Vagina (tissue), 2 donors: ENCODE data around the gene IL2RG. TPM values are rescaled to one million over a fixed set of nuclear protein-coding genes. Genes with fewer than 3 reads are reported as not detected.
A peak's percentile ranks its signal among the peaks of the same experiment; 100 is the strongest.

ENCODE experiments used
- DNase-seq, 2 donors: peaks; one replicate each; pipeline ENCODE4 v3.0.0-alpha.2; 2017; ENCODE audit errors: extremely low spot score in 2 of 2
- H3K27ac ChIP-seq: fragments of 200-600 bp; sonication (generic); one replicate; pipeline ENCODE4 v1.5.1; 2019
- H3K27me3 ChIP-seq: fragments of 200-600 bp; sonication (generic); one replicate; pipeline ENCODE4 v1.5.1; 2019
- H3K36me3 ChIP-seq, 2 donors: fragments of 200-600 bp; sonication (generic); one replicate each; pipeline ENCODE4 v1.5.1; 2017 to 2019
- H3K4me1 ChIP-seq: fragments of 200-600 bp; sonication (generic); one replicate; pipeline ENCODE4 v1.5.1; 2019
- H3K4me3 ChIP-seq, 2 donors: fragments of 200-600 bp; sonication (generic); 1 replicate in 1 of 2; 2 replicates in 1 of 2; pipeline ENCODE4 v1.5.1; 2016 to 2019
- H3K9me3 ChIP-seq: fragments of 200-600 bp; sonication (generic); one replicate; pipeline ENCODE4 v1.5.1; 2019
- POLR2A ChIP-seq, 2 donors: fragments of 450-650 bp; IDR thresholded peaks; one replicate each; pipeline ENCODE4 v1.6.1; 2017; ENCODE audit warnings: antibody characterized with exemption in 2 of 2, mild to moderate bottlenecking in 2 of 2, moderate library complexity in 2 of 2
- POLR2AphosphoS5 ChIP-seq, 2 donors: sonication (generic); formaldehyde crosslinking; IDR thresholded peaks; one replicate each; pipeline ENCODE4 v1.9.0; 2017; ENCODE audit warnings: antibody characterized with exemption in 2 of 2, mild to moderate bottlenecking in 2 of 2, low read depth in 1 of 2; ENCODE audit not compliant: insufficient read depth in 1 of 2
- intact Hi-C: fragments of 100-400 bp; cut with DNase I; formaldehyde crosslinking; loops from one replicate; pipeline ENCODE4 v1.15.1; 2023
- total RNA-seq: library from RNA; depleted of rRNA; stranded (reverse); fragments of >200 nt; gene quantifications from one replicate; pipeline ENCODE4 v1.2.3, GENCODE V29; 2016
- TF ChIP-seq, protein P1 (sequence below), 3 experiments: fragments of 450-650 bp in 2 of 3; fragments of 200-600 bp in 1 of 3; sonication (generic) in 1 of 3; IDR thresholded peaks; one replicate each; pipeline ENCODE4 v1.5.1; 2017 to 2019; ENCODE audit warnings: antibody characterized with exemption in 3 of 3, mild to moderate bottlenecking in 2 of 3, moderate library complexity in 2 of 3

The IL2RG gene
- total RNA-seq, 1 donor from 2014 or later: 4.2 TPM

DNA sequence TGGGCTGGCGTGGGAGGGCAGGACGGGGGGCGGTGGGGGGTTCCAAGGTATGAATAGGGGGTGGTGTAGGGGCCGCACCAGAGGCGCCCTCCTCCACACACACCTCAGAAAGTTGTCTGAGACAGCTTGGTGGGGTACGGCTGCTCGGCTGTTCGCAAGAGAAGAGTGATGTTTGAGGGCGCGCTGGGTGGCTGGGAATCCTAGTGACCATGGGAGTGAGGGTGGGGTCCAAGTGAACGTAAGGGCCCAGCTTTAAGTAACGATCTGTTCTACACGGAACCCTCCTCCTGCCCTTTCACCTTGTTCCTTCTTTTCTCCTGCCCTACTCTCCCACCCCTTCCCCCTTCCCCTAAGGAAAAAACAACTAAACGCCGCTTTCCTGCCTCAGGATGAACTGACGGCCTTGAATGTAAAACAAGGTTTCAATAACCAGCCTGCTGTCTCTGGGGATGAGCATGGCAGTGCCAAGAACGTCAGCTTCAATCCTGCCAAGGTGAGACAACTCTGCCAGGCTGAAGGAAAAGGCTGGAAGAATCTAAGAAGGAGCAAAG, 7.7 kb upstream of the IL2RG start:
- peak overlapping the region; percentile 71 for H3K27ac ChIP-seq
- H3K4me3 ChIP-seq: peak overlapping the region; percentile 54 to 56
- no peak for DNase-seq
- peaks cover 16% of the 10 kb centered on the region for H3K4me1 ChIP-seq
- intact Hi-C loops: no loop called here
- H3K27me3 ChIP-seq: no peaks in the 10 kb centered on the region
- TF ChIP-seq POLR2AphosphoS5 (IDR thresholded peaks at IDR 0.05; ENCODE audit: insufficient read depth in 1 of 2, low read depth in 1 of 2): no peak
- no peak for TF ChIP-seq POLR2A (IDR thresholded peaks at IDR 0.05)
- TF ChIP-seq, protein P1, sequence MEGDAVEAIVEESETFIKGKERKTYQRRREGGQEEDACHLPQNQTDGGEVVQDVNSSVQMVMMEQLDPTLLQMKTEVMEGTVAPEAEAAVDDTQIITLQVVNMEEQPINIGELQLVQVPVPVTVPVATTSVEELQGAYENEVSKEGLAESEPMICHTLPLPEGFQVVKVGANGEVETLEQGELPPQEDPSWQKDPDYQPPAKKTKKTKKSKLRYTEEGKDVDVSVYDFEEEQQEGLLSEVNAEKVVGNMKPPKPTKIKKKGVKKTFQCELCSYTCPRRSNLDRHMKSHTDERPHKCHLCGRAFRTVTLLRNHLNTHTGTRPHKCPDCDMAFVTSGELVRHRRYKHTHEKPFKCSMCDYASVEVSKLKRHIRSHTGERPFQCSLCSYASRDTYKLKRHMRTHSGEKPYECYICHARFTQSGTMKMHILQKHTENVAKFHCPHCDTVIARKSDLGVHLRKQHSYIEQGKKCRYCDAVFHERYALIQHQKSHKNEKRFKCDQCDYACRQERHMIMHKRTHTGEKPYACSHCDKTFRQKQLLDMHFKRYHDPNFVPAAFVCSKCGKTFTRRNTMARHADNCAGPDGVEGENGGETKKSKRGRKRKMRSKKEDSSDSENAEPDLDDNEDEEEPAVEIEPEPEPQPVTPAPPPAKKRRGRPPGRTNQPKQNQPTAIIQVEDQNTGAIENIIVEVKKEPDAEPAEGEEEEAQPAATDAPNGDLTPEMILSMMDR (IDR thresholded peaks at IDR 0.05): no peak
- peaks cover 0 to 27% of the 10 kb centered on the region in 2 donors for H3K36me3 ChIP-seq
- no peaks in the 10 kb centered on the region for H3K9me3 ChIP-seq

DNA sequence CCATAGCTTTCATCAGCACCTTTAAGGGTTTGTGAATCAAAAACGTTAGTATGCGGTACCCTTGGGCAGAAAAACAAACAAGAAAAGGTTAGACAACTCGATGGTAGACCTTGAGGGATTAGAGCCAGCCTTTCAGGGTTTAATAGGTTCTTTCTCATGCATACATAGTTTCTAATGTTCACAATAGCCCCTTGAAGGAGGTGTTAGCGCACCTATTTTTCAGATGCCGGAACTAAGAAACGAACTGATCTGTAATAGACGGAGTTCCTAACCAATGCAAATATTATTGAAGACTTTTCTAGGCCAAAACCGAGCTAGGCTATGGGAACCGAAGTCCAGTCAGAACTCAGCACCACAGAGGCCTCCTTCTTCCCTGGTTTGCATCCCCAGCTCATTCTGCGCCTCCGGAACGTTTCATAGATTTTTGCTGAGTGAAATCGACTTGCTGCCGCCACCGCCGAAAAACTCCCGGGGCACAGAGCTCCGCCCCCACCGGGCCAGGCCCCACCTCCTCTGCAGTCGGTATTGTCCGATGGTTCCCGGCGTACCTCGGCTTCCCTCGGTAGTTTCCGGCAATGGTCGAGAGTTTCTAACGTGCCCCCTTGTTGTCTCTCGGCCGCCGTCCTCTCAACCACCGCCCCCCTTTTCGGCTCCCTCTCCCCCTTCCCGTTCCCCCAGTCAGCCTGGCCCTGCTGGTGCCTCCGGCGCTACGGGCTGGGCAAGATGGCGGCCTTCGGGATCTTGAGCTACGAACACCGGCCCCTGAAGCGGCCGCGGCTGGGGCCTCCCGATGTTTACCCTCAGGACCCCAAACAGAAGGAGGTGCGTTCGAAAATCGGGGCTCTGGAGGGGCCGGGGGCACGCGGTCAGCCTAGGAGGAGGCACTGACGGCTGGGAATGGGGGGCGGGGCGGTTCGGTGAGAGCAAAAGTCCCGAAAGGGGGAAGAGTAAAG, 6.9 kb upstream of the IL2RG start, which contains the start of gene MED12:
Gene MED12, plus strand, starts transcription at position 565 of the 953 bp plus-strand sequence. Its CDS starts 159 bp downstream, at position 724.
- peaks cover 0 to 24% of the 10 kb centered on the region in 2 donors for H3K36me3 ChIP-seq
- TF ChIP-seq, protein P1 (IDR thresholded peaks at IDR 0.05): no peak
- TF ChIP-seq POLR2A (IDR thresholded peaks at IDR 0.05) (peak in 1 of 2 donors; percentile 6), POLR2AphosphoS5 (IDR thresholded peaks at IDR 0.05; ENCODE audit: insufficient read depth in 1 of 2, low read depth in 1 of 2) (peak in 1 of 2 donors; percentile 61)
- peaks cover 16% of the 10 kb centered on the region for H3K4me1 ChIP-seq
- no peaks in the 10 kb centered on the region for H3K9me3 ChIP-seq
- H3K27me3 ChIP-seq: no peaks in the 10 kb centered on the region
- intact Hi-C loops: no loop called here
- peak within 1 kb of the TSS; percentile 54 to 56 for H3K4me3 ChIP-seq
- no peak for DNase-seq
- H3K27ac ChIP-seq: peak within 1 kb of the TSS; percentile 71

DNA sequence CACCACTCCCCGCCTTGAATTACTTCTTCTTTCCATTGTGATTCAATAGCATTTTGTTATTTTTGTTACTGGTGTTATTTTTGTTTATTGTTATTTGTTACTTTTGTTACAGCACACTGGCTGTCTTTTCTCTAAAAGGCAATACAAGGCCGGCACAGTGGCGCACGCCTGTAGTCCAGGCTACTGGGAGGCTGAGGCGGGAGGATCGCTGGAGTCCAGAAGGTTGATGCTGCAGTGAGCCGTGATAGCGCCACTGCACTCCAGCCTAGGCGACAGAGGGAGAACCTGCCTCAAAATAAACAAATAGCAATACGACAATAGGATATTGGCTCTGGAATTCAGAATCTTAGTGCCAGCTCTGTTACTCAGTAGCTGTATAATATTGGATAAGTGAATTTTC, 6.0 kb upstream of the IL2RG start:
- intact Hi-C loops: no loop called here
- TF ChIP-seq POLR2A (IDR thresholded peaks at IDR 0.05) (no peak), POLR2AphosphoS5 (IDR thresholded peaks at IDR 0.05; ENCODE audit: insufficient read depth in 1 of 2, low read depth in 1 of 2) (no peak)
- TF ChIP-seq, protein P1 (IDR thresholded peaks at IDR 0.05): no peak
- peak overlapping the region; percentile 71 for H3K27ac ChIP-seq

DNA sequence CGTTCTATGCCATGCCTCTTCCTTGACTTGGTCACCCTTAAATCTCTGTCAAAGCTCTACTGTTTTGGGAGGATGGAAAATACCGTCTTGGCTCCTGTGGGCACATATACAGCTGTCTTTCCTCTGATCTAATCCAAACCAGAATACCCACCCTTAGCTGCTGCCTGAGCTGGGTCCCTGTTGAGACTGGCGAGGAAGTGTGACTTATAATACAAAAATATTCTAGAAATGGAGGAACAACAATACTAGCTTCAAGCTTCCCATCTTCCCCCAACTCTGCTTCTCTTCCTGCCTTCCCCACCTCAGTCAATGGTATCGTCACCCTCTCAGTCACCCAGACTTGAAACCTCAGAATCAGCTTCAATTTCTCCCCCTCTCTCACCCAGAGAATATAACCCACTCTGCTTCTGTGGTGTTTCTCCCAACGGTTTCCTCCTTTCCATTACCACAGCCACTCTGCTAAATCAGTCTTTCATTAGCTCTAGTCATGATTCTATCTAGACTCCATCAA, 599 bp upstream of the IL2RG start:
- Histone ChIP-seq H3K4me3 (no peak overlapping the region), H3K4me1 (no peaks in the 10 kb centered on the region), H3K27ac (no peak overlapping the region), H3K27me3 (no peaks in the 10 kb centered on the region), H3K36me3 (no peaks in the 10 kb centered on the region), H3K9me3 (no peaks in the 10 kb centered on the region)
- intact Hi-C loops: no loop called here
- TF ChIP-seq, protein P1 (IDR thresholded peaks at IDR 0.05): no peak
- TF ChIP-seq POLR2AphosphoS5 (IDR thresholded peaks at IDR 0.05; ENCODE audit: insufficient read depth in 1 of 2, low read depth in 1 of 2): no peak
- TF ChIP-seq POLR2A (IDR thresholded peaks at IDR 0.05): no peak
- no peak for DNase-seq

More for the DNA sequence above, 6.0 kb upstream of the IL2RG start:
- Histone ChIP-seq H3K9me3 (no peaks in the 10 kb centered on the region), H3K4me1 (peaks cover 16% of the 10 kb centered on the region), H3K4me3 (no peak overlapping the region), H3K36me3 (peaks cover 0 to 15% of the 10 kb centered on the region in 2 donors), H3K27me3 (no peaks in the 10 kb centered on the region)
- DNase-seq: no peak
